Esophagus squamous epithelium (tissue), 5 donors: ENCODE measurements around the gene IRS1. TPM values are rescaled to one million over a fixed set of nuclear protein-coding genes. Genes with fewer than 3 reads are reported as not detected.
"Not testable (repeated sequence)": the region's sequence is repeated elsewhere in the genome, so short reads cannot be mapped to it uniquely, and the experiment has no call there.

Source experiments
- DNase-seq: peaks from one replicate; lab custom pipeline; 2025; lab: John Stamatoyannopoulos, UW
- H3K27ac ChIP-seq, 4 donors: fragments of 200-600 bp; sonication (generic); one replicate each; pipeline ENCODE4 v1.5.1; 2016 to 2019; ENCODE audit warnings: mild to moderate bottlenecking in 1 of 4
- H3K27me3 ChIP-seq, 4 donors: fragments of 200-600 bp; sonication (generic); 1 replicate in 3 of 4; 2 replicates in 1 of 4; pipeline versions ENCODE4 v1.5.1 to v1.6.0; 2017 to 2021; ENCODE audit warnings: antibody characterized with exemption in 1 of 4
- H3K36me3 ChIP-seq, 3 donors: fragments of 200-600 bp; sonication (generic); one replicate each; pipeline ENCODE4 v1.5.1; 2016 to 2019
- H3K4me1 ChIP-seq, 3 donors: fragments of 200-600 bp; sonication (generic); one replicate each; pipeline ENCODE4 v1.5.1; 2017 to 2019
- H3K4me3 ChIP-seq, 4 donors: fragments of 200-600 bp; sonication (generic); 1 replicate in 3 of 4; 2 replicates in 1 of 4; pipeline ENCODE4 v1.5.1; 2016 to 2019; ENCODE audit warnings: mild to moderate bottlenecking in 2 of 4, moderate library complexity in 1 of 4
- H3K9me3 ChIP-seq, 3 donors: fragments of 200-600 bp; sonication (generic); one replicate each; pipeline ENCODE4 v1.5.1; 2016 to 2019
- CTCF ChIP-seq, 6 experiments: fragments of 450-650 bp in 4 of 6; fragments of 200-600 bp in 2 of 6; sonication (generic) in 2 of 6; IDR thresholded peaks; one replicate each; pipeline ENCODE4 v1.5.1; 2016 to 2019; ENCODE audit warnings: antibody characterized with exemption in 6 of 6, mild to moderate bottlenecking in 4 of 6, moderate library complexity in 4 of 6
- POLR2A ChIP-seq, 4 donors: fragments of 450-650 bp; IDR thresholded peaks; one replicate each; pipeline ENCODE4 v1.6.1; 2017; ENCODE audit warnings: antibody characterized with exemption in 4 of 4, mild to moderate bottlenecking in 4 of 4, moderate library complexity in 3 of 4
- WGBS, 2 donors: methylation state at CpG; one replicate each; pipeline ENCODE4 v1.1.5; 2018; 5-methylcytosine and 5-hydroxymethylcytosine counted together
- intact Hi-C: fragments of 100-400 bp; cut with DNase I; formaldehyde crosslinking; loops from one replicate; pipeline ENCODE4 v1.15.0; 2022
- total RNA-seq, 4 donors: library from RNA; depleted of rRNA; stranded (reverse); fragments of >200 nt; gene quantifications; one replicate each; pipeline ENCODE4 v1.1.0, GENCODE V29; 2016
- donor health status: DM: yes; HTN: yes; CAD: no.

The IRS1 gene
- total RNA-seq, result 10 to 100 TPM in 3 of 4 donors, 1 to 10 TPM in 1; 3.5 to 20.5 (median 14.2) TPM

- H3K9me3 ChIP-seq, result no peaks in the 10 kb centered on the region
- TF ChIP-seq CTCF (IDR thresholded peaks at IDR 0.05), result peak in 2 of 6 experiments; percentile 34 to 44
- peak in 2 of 4 donors; percentile 53 to 63 for TF ChIP-seq POLR2A (IDR thresholded peaks at IDR 0.05)
- peak within 1 kb of the TSS; percentile 63 to 78 (median 68) for H3K4me3 ChIP-seq
- WGBS, 2 donors, result 0% methylated on average over 13 of the region's 82 CpGs; no CpG with 5 or more reads in 1 of the 2 donors
- H3K27ac ChIP-seq, result peak within 1 kb of the TSS; percentile 85 to 97 (median 96)
- H3K4me1 ChIP-seq, result peaks cover 23 to 78% (median 29%) of the 10 kb centered on the region in 3 donors
- intact Hi-C loops, result loop anchor here (5.0 to 10.0 kb wide), 3 partner anchors 145 to 907 kb away; no protein-coding TSS in a partner anchor
- peaks cover 0 to 59% (median 0%) of the 10 kb centered on the region in 4 donors for H3K27me3 ChIP-seq
- no peaks in the 10 kb centered on the region for H3K36me3 ChIP-seq
- DNase-seq, result no peak
These were observed at the start of gene IRS1 for GRCh38 chr2:226799211-226799975. TSS of gene IRS1 (minus strand) at chr2:226799820. CDS start at chr2:226798738, 1,082 bp downstream.

DNA sequence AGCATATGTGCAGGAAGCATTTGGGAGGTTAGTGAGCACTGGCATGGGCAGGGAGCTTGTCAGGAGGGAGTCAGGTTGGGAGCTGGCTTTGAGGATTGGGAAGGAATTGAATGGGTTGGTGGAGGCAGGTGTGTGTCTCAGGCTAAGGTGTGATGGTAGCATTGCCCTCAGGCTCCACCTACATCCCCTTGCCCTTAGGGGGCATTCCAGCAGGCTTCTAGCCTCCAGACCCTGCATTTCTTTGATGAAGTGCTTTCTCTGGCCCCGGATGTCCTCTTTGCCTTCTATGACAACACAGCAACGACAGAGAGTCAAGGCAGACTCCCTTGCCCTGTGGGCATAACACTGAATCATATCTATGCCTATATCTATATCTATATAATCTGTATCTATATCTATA, 49.7 kb upstream of the IRS1 start:
- H3K4me1 ChIP-seq, result no peaks in the 10 kb centered on the region
- H3K27me3 ChIP-seq, result no peaks in the 10 kb centered on the region
- H3K36me3 ChIP-seq, result peaks cover 0 to 4% (median 0%) of the 10 kb centered on the region in 3 donors
- H3K27ac ChIP-seq, result no peak overlapping the region
- no peaks in the 10 kb centered on the region for H3K9me3 ChIP-seq
- TF ChIP-seq CTCF (IDR thresholded peaks at IDR 0.05) (no peak), POLR2A (IDR thresholded peaks at IDR 0.05) (no peak)
- WGBS, 2 donors, result 76 to 84% methylated on average over 2 of the region's 2 CpGs
- intact Hi-C loops, result no loop called here
- DNase-seq, result no peak
- H3K4me3 ChIP-seq, result no peak overlapping the region

DNA sequence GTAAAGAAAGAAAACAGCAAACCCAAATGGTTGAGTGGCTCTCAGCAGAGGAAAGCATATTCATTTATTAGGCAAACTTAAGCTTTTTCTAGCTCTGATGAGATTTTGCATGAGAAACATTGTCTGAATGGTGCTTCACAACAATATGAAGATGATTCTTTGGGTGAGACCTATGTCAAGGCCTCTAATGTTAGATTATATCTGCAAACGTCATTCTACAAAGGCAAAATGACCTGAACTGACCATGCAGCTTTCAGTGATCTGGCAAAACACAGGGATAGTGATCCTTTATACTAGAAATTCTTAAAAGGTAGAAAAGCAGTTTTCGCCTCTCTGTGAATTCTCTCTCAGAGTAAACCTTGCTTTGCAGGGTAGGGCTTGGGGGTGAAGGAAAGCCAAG, 47.9 kb upstream of the IRS1 start:
- intact Hi-C loops, result no loop called here
- Histone ChIP-seq H3K27me3 (no peaks in the 10 kb centered on the region), H3K4me1 (no peaks in the 10 kb centered on the region), H3K4me3 (no peak overlapping the region), H3K9me3 (no peaks in the 10 kb centered on the region), H3K27ac (no peak overlapping the region), H3K36me3 (peaks cover 0 to 4% (median 0%) of the 10 kb centered on the region in 3 donors)
- TF ChIP-seq CTCF (IDR thresholded peaks at IDR 0.05), result no peak
- no peak for TF ChIP-seq POLR2A (IDR thresholded peaks at IDR 0.05)
- WGBS, 2 donors, result 78 to 98% methylated on average over 2 of the region's 2 CpGs
- no peak for DNase-seq

GRCh38 chr2:226847090-226847489, 47.5 kb upstream of the IRS1 start:
- Histone ChIP-seq H3K9me3 (no peaks in the 10 kb centered on the region), H3K4me3 (no peak overlapping the region), H3K36me3 (peaks cover 0 to 4% (median 0%) of the 10 kb centered on the region in 3 donors), H3K4me1 (no peaks in the 10 kb centered on the region), H3K27ac (no peak overlapping the region), H3K27me3 (no peaks in the 10 kb centered on the region)
- intact Hi-C loops, result no loop called here
- WGBS, 2 donors, result 73 to 82% methylated on average over 1 of the region's 1 CpG
- no peak for DNase-seq
- TF ChIP-seq POLR2A (IDR thresholded peaks at IDR 0.05), result no peak

DNA sequence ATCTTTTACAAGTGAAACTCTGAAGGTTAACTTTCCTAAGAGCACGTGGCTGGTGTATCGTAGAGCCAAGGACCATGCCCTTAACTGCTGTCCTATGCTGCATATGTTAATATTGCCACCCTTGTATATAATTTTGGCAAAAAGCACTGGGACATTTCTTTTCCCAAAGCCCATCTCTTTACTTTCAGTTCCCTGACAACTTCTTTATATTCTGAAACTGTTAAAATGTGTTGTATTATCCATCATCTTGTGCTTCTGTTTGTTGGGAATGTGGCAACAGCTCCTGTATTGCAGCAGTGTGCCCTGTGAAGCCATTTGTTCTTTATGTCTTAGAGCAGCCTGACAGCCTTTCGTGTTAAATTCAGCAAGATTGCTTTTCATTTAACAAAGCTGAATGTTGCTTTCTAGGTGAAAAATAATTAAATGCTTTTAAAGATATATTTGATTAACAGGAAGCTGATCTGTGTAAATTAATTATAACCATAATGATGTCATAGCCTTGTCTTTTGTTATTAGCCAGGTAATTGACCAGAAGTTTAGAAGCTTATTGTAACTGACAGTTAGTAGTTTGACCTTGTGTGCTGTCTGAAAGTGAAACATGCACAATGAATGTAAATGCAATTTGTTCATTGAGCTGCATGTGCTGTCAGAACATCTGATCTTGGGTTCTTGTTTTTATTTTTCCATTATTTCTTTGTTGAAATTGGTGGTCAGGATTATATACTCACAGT, 45.9 kb upstream of the IRS1 start:
- H3K27ac ChIP-seq, result no peak overlapping the region
- intact Hi-C loops, result no loop called here
- 80 to 84% methylated on average over 3 of the region's 3 CpGs for WGBS, 2 donors
- no peak overlapping the region for H3K4me3 ChIP-seq
- no peaks in the 10 kb centered on the region for H3K4me1 ChIP-seq
- DNase-seq, result no peak
- no peaks in the 10 kb centered on the region for H3K27me3 ChIP-seq
- H3K36me3 ChIP-seq, result peaks cover 0 to 4% (median 0%) of the 10 kb centered on the region in 3 donors
- TF ChIP-seq POLR2A (IDR thresholded peaks at IDR 0.05) (no peak), CTCF (IDR thresholded peaks at IDR 0.05) (no peak)
- H3K9me3 ChIP-seq, result no peaks in the 10 kb centered on the region

GRCh38 chr2:226843001-226843400, 43.4 kb upstream of the IRS1 start:
- 100% methylated on average over 1 of the region's 1 CpG for WGBS, 2 donors
- H3K27ac ChIP-seq, H3K9me3 ChIP-seq, H3K27me3 ChIP-seq, H3K4me3 ChIP-seq, intact Hi-C loops, H3K4me1 ChIP-seq, DNase-seq, H3K36me3 ChIP-seq: not testable (repeated sequence)
